Kidney (tissue), 14 donors: Measurements from ENCODE around the gene GIMAP8. TPM values are rescaled to one million over a fixed set of nuclear protein-coding genes. Genes with fewer than 3 reads are reported as not detected.

Experiments
- DNase-seq, 5 donors: peaks; one replicate each; pipeline ENCODE4 v3.0.0-alpha.2; 2013 to 2020
- FAIRE-seq: peaks from 2 replicates; lab custom pipeline; 2012; peaks lifted over from hg19 to GRCh38; lab: Jason Lieb, UNC
- H3K27ac ChIP-seq, 2 donors: one replicate each; pipeline ENCODE4 v1.7.0; 2013; ENCODE audit warnings: low read depth in 2 of 2, low read length in 2 of 2, inconsistent platforms in 1 of 2
- H3K27me3 ChIP-seq: one replicate; pipeline ENCODE4 v1.7.1; 2013; ENCODE audit warnings: low read length, inconsistent platforms; ENCODE audit not compliant: control insufficient read depth, insufficient read depth
- H3K36me3 ChIP-seq, 3 donors: one replicate each; pipeline versions ENCODE4 v1.7.0 to v1.7.1; 2013; ENCODE audit warnings: low read length in 3 of 3, control low read depth in 1 of 3, inconsistent platforms in 1 of 3; ENCODE audit not compliant: insufficient read depth in 3 of 3, control insufficient read depth in 2 of 3
- H3K4me1 ChIP-seq, 3 donors: one replicate each; pipeline versions ENCODE4 v1.7.0 to v1.7.1; 2013; ENCODE audit warnings: low read length in 3 of 3, inconsistent platforms in 1 of 3, low read depth in 1 of 3; ENCODE audit not compliant: control insufficient read depth in 2 of 3, insufficient read depth in 2 of 3
- H3K4me3 ChIP-seq, 3 donors: one replicate each; pipeline versions ENCODE4 v1.7.0 to v1.8.1; 2013; ENCODE audit warnings: low read length in 3 of 3, control low read depth in 1 of 3, inconsistent platforms in 1 of 3
- H3K9ac ChIP-seq, 3 donors: one replicate each; pipeline versions ENCODE4 v1.7.0 to v1.7.1; 2013; ENCODE audit warnings: low read length in 3 of 3, control low read depth in 1 of 3, inconsistent platforms in 1 of 3
- H3K9me3 ChIP-seq, 3 donors: one replicate each; pipeline versions ENCODE4 v1.7.0 to v1.7.1; 2013; ENCODE audit warnings: low read length in 3 of 3, control low read depth in 1 of 3, inconsistent platforms in 1 of 3; ENCODE audit not compliant: control insufficient read depth in 2 of 3, insufficient read depth in 1 of 3
- CTCF ChIP-seq: IDR thresholded peaks from 3 replicates; pipeline ENCODE4 v1.5.1; 2012; ENCODE audit warnings: mild to moderate bottlenecking, moderate library complexity, borderline replicate concordance; ENCODE audit not compliant: insufficient read depth; ENCODE audit errors: extremely low read depth
- intact Hi-C: fragments of 100-400 bp; cut with DNase I; formaldehyde crosslinking; loops from one replicate; pipeline ENCODE4 v1.11.1; 2022
- polyA plus RNA-seq: library from polyadenylated mRNA; stranded (reverse); fragments of 350-450 nt; fragmentation: Illumina TruSeq; extraction: RNeasy Lipid Tissue Mini Kit (QIAGEN cat#74804); gene quantifications from one replicate; pipeline ENCODE4 v1.2.3, GENCODE V29; 2014; ENCODE audit warnings: low read depth, low replicate concordance; ENCODE audit not compliant: insufficient read depth
- total RNA-seq: library from RNA; stranded (reverse); fragmentation: NEBNext Ultra II Directional; extraction: Animal tissue kit (Norgen Biotek cat#: 25700); gene quantifications from one replicate; pipeline ENCODE4 v1.2.1, GENCODE V29; 2021
- donor health status: control.
- donor health status: control.
- donor health status: control.
- donor health status: control.
- donor health status: control.
- donor health status: DM: yes; HTN: yes; CAD: no.
- donor health status: Normal renal cell carcinoma (clear cell type).

GIMAP8 gene
- total and polyA plus RNA-seq, 2 donors from 2014 or later = 10.2 to 24.3 TPM

GRCh38 chr7:150507947-150508602 lies 57.6 kb downstream of the GIMAP8 start:
- intact Hi-C loops = no loop called here
- no peaks in the 10 kb centered on the region for H3K27me3 ChIP-seq
- no peaks in the 10 kb centered on the region for H3K9me3 ChIP-seq
- no peak for DNase-seq
- no peak overlapping the region for H3K4me3 ChIP-seq
- no peaks in the 10 kb centered on the region for H3K36me3 ChIP-seq
- H3K4me1 ChIP-seq = no peaks in the 10 kb centered on the region
- FAIRE-seq = no peak
- no peak overlapping the region for H3K27ac ChIP-seq
- TF ChIP-seq CTCF = no peak
- no peak overlapping the region for H3K9ac ChIP-seq

GRCh38 chr7:150511048-150511447 lies 60.6 kb downstream of the GIMAP8 start:
- Histone ChIP-seq H3K9me3 (no peaks in the 10 kb centered on the region), H3K27ac (no peak overlapping the region), H3K27me3 (no peaks in the 10 kb centered on the region), H3K4me3 (no peak overlapping the region), H3K9ac (no peak overlapping the region), H3K4me1 (no peaks in the 10 kb centered on the region), H3K36me3 (no peaks in the 10 kb centered on the region)
- intact Hi-C loops = no loop called here
- FAIRE-seq (no peak), DNase-seq (no peak)
- no peak for TF ChIP-seq CTCF

GRCh38 chr7:150513758-150514157 lies 63.3 kb downstream of the GIMAP8 start:
- H3K9me3 ChIP-seq = no peaks in the 10 kb centered on the region
- H3K4me3 ChIP-seq = peak overlapping the region in 1 of 3 donors; percentile 61
- H3K27me3 ChIP-seq = no peaks in the 10 kb centered on the region
- DNase-seq (no peak), FAIRE-seq (no peak)
- H3K36me3 ChIP-seq = no peaks in the 10 kb centered on the region
- intact Hi-C loops = no loop called here
- no peaks in the 10 kb centered on the region for H3K4me1 ChIP-seq
- no peak for TF ChIP-seq CTCF
- no peak overlapping the region for H3K9ac ChIP-seq
- peak overlapping the region in 1 of 2 donors; percentile 11 for H3K27ac ChIP-seq
